GM03348 (cell line): Measurements from ENCODE around the gene LCN2.
"Not testable (repeated sequence)": the region's sequence is repeated elsewhere in the genome, so short reads cannot be mapped to it uniquely, and the experiment has no call there.

ENCODE experiments used
- DNase-seq: peaks from one replicate; pipeline ENCODE4 v3.0.0; 2012; ENCODE audit warnings: low spot score

LCN2 gene

DNA sequence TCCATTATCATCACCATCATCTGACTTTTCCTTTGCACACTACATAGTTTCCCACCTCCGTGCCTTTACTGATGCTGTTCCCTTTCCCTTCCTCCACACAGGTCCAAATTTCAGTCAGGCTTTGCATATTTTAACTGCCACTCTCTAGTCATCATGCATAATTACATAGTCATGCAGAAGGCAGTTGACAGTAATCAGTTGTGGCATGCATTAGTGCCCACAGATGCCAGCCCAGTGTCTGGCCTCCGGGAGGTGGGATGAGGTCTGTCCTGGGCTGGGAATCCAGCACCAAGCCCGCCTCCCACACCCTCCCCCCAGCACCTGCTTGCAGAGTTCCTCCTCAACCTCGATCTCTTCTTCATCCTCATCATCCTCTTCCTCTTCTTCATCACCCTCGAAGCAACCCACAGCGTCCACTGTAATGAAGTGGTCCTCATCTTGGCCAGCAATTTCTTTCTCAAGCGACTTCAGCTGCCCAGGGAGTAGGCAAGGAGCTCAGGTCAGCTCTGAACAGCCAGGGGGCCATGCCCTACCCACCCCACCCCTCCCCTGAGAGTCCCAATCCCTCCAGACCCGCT lies 19.6 kb downstream of the LCN2 start:
- DNase-seq: no peak

DNA sequence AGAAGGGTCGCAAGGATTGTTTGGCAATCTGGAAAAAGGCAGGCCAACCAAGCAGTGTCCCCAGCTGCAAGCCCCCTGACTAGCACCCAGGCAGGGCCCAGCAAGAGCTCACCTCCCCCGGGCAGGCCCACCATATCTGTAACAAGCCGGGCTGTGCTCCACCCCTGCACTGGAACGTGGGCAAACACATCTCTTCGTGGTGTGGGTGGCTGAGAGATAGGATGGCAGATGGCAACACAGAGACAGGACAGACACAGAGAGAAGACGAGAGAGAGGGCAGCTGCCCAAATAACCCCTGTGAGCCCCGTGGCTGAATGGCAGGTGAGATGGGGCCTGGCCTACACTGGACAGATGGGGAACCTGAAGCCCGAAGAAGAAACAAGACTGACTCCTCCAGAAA lies 20.2 kb downstream of the LCN2 start:
- no peak for DNase-seq

DNA sequence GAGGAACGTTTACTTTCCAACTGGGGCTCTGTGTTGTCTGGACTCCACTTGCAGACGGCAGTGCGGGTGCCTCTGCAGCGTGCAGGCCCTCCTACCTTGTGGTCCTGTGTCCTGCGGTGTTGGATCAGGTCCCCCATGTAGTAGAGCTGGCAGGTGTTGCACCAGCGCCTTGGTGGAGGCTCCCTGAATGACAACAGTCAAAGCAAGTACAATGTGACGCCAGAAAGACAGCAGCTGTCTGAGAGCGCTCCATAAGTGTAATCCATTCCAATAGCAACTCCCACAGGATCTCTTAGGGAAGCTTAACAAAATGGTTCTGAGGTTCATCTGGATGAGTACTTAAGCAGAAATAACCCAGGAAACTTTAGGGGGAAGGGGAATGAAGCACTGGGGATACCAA lies 20.7 kb downstream of the LCN2 start:
- no peak for DNase-seq

DNA sequence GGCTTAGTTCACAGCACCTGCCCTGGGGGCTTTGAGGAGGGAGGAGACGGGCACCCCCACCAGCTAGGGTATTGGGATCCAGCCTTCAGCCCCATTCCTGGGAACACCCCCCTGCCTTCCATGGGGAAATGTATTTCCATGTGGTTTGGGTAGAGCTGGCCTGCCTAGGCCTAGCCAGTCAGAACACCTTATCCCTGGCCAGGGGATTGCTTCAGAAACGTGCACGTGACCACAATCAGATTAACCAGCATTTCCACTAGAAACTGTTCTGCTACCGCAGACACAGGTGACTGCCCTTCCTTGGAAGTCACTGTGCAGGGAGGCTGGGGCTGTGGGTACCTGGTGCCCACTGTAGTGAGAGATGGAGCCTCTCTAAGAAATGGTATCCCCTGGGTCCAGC lies 24.8 kb downstream of the LCN2 start:
- DNase-seq: no peak

DNA sequence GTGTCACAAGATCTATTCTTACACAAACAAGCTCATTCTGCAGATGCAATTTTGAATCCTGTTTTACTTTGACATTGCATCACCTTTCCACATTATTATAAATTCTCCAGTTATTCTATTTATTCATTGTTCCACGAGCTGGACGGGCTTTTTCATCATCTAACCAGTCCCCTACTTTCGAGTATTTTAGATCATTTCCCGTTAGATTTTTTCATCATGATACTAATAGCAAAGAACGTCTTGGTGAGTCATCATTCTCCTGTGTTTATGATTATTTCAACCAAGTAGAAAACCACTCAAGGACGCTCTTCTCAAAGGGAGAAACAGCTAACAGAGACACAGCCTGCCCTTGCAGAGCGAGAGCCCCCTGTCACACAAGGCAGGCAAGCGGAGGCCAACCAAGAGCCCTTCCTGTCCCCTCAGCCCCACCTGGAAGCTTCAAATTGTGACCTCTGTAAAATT lies 25.9 kb downstream of the LCN2 start:
- DNase-seq: no peak

DNA sequence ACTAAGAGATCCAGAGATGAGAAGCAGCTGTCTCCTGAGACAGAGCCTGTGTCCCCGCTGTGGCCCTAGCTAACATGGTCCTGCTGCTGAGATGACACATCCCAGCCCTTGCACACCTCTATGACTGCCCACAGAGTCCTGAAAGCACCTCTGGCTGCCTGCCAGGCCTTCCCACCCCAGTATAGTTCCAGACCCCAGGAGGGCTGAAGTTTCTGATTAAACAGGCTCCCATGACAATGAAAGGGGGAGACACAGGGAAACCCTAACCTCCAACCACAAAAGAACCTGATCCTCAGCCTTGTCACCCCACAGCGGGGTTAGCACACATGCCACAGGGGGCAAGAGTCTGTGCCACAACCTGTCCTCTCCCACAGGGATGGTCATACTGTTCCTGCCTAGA lies 26.5 kb downstream of the LCN2 start:
- DNase-seq: no peak

DNA sequence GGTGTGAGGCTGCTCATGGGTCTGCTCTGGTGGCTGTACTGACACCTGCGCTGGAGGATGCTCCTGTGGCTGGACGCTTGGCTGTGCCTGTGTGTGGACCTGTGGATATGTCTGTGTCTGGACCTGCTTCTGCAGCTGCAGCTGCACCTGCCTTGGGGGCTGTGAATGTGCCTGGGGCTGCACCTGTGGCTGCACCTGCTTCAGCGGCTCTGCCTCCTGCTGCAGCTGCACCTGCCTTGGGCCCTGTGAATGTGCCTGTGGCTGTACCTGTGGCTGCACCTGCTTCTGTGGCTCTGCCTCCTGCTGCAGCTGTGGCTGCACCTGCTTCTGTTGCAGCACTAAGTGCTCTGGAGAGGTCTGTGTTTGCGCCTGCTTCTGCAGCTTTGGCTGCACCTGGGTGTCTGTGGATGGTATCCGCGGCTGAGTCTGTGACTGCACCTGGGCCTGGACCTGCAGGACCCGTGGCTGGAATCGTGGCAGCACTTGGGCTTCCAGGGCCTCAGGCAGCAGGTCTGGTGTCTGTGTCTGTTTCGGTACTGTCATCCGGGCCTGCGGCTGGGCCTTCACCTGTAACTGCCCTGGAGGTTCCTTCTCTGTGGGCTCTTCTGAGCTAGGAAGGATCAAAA lies 29.7 kb downstream of the LCN2 start:
- no peak for DNase-seq

DNA sequence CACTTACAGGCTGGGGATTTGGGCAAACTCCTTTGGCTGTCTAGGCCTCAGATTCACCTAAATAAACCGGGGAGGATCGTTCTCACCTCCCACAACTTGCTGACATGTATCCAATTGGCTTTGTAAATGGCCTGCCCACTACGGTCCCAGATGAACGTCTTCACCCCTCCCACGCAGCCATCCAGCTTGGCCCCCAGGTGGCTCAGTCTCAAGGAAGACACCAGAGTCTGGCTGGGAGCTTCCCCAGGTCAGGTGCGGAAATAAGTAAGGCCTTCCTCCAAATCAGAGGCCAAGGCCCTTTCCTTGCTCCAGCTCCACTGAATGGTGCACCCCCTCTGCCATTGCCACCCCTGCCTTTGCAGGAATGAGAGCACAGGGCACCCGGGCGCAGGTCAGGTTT lies 30.7 kb downstream of the LCN2 start:
- no peak for DNase-seq

DNA sequence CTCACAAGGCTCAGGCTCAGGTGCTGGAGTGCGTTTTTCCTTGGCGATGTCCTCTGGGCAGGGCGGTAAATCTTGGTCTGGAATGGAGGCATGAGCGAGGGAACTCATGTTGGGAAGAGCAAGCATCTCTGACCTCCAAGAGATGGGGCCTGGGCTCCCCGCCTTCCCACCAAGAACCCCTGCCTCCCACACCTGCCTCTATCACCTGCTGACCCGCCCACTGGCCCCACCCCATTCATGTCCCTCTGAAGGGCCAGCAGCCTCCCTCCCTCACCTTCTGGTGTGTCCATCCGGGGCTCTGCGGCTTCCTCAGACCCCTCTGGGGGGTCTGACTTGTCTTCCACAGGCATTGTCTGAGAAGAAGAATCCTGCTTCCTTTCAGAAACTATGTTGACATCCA lies 31.2 kb downstream of the LCN2 start:
- DNase-seq: no peak

DNA sequence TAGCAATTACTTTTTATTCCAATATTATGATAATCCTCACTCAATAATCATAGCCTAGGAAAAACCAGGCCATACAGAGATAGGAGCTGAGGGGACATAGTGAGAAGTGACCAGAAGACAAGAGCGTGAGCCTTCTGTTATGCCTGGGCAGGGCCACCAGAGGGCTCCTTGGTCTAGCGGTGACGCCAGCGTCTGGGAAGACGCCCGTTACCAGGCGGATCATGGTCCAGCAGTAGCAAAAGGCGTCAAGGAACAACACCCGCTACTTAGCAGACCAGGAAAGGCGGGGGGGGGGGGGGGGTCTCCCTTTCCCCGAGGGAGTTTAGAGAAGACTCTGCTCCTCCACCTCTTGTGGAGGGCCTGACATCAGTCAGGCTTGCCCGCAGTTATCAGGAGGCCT lies 32.2 kb downstream of the LCN2 start:
- DNase-seq: not testable (repeated sequence)

DNA sequence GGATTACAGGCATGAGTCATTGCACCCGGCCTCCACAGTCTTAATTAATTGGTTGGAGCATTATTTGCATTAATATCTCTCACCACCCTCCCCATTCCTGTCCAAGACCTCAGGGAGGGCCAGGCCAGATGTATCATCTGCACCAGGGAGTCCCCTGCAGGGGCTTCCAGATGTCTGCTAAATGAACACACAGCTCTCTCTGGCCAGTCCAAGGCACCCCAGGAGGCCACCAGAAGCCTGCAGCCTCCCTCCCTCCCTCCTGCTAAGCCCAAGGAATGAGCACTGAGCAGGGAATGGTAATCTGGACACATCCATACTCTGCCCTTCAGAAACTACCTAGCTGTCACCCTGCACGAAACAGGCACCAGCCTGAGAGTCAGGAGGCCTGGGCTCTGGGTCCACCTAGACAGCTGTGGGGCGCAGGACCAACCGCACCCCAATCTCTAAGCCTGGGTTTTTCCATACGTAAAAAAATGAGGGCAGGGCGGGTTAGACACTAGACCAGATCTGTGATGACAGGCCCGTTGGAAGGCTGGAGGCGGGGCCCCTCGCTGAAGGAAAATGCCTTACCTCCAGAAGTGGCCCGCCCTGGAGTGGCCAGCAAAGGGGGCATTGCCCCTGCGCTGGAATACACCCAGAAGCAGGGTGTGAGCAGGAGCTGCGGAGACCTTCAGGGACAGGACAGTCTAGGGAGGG lies 33.8 kb downstream of the LCN2 start:
- no peak for DNase-seq

DNA sequence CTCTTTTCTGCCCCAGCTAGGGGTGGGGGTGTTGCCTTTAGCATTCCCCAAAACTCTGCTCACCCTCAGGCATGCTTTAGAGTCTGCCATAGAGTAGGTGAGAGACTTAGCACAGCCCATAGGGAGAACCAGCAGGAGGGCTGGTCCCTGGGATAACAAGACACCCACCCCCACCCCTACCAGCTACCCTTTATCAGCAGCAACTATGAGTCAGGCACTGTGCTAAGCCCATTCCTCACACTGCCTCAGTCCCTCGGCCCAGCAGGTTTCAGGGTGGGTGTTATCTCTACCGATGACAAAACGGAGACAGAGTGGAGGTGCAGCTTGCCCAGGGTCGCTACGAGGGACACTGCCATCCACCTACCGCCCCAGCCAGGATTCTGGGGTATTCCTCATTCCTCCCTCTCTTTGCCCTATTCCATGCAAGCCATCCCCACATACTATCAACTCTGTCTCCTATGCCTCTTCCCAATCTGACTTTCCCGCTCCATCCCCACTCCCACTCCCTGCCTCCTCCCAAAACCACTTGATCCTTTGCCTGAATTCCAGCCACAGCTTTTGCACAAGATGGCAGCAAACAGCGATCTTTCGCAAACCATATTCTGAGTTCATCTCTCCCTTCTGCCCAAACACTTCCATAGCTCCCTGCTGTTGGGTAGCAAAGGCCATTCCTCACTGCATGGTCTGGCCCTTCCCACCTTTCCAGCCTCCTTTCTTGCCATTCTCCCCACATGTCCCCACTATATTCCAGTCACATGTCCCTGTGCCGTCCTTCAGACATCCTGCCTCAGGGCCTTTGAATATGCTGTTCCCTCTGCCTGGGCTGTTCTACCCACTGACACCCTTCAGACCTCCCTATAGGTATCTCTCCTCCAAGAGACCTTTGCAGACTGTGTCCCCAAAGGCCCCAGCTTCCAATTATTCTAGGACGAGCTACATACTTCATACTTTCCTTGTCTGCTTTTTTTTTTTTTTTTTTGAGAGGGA lies 37.0 kb downstream of the LCN2 start:
- no peak for DNase-seq

DNA sequence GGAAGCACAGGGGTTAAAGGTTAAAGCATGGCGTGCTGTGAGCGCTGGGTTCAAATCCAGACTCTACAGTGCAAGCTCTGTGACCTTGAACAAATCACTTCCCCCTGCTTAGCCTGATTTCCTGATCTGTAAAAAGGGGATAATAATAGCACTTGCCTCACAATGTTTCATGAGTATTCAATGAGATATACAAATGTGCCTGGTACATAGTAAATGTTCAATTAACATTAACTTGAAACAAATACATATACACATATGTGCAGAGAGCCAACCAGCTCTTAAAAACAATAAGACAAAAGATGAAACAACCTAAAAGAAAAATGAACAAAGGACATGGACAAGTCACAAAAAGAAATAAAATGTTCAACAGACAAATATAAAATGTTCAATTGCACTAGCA lies 38.1 kb downstream of the LCN2 start:
- no peak for DNase-seq

DNA sequence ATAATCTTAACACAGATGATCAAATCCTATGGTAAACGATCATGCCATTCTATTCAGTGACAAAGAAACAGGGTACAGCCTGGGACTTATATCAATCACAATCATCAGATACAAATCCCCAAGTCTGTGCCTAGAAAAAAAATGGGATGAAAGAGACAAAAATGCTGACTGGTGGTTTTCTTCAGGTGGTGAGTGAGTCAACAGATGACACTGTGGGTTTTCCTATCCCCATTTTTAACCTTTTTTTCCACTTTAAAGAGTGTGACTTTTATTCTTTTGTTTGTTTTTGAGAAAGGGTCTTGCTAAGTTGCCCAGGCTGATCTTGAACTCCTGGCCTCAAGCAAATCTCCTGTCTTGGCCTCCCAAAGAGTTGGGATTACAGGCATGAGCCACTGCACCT lies 39.0 kb downstream of the LCN2 start:
- no peak for DNase-seq

DNA sequence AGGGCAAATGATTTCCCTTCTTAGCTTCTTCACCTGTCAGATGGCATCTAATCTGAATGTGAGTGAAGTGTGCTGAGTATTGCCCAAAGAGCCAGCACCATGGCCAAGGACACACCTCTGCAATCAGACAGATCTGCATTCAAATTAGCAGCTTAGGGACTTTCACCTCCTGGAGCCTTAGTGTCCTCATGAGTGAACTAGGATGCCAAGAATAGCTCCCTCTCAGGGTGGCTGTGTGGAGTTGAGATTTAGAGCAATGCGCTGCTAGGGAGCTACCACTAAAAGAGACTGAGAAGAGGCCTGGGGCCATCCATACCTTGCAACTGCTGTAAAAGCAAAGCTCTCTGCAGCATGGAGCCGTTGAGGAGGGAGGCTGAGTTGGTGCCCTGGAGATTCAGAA lies 40.8 kb downstream of the LCN2 start:
- no peak for DNase-seq

DNA sequence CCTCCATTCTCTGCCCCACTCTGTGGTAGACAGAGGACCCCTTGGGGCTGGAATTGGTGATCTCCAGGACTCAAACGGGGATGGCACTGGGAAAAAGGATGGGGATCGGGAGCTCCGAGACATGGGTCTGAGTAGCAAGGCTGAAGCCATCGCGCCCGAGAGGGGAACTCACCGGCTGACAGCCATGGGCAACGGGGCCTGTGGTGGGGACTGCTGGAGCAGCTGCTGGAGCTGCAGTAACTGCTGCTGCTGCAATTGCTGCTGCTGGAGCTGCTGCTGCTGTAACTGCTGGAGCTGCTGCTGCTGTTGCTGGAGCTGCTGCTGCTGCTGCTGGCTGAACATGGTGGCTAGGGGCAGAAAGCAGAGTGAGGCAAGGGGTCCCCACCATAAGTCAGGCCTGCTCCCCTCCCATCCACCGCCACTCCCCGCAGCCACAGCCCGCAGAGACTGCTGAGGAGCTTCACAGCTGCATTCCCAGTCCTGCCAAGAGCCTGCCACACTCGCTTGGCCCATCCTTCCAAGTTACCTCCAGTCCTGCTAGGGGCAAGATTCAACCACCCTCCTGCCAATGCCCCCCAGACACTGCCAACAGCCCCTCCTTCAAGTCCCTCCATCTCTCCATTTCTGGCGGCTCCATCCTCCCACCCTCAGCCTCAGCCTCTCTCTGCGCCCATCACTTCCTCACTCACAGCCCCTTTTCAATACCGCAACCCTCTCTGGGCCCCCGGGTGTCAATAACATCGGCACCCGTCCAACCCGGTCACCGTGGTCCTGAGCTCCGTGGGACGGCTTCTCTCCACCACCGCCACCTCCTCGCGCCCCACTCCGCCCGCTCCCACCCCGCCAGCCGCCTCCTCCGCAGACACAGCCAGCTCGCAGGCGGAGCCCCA lies 41.5 kb downstream of the LCN2 start:
- DNase-seq: peak; percentile 35

DNA sequence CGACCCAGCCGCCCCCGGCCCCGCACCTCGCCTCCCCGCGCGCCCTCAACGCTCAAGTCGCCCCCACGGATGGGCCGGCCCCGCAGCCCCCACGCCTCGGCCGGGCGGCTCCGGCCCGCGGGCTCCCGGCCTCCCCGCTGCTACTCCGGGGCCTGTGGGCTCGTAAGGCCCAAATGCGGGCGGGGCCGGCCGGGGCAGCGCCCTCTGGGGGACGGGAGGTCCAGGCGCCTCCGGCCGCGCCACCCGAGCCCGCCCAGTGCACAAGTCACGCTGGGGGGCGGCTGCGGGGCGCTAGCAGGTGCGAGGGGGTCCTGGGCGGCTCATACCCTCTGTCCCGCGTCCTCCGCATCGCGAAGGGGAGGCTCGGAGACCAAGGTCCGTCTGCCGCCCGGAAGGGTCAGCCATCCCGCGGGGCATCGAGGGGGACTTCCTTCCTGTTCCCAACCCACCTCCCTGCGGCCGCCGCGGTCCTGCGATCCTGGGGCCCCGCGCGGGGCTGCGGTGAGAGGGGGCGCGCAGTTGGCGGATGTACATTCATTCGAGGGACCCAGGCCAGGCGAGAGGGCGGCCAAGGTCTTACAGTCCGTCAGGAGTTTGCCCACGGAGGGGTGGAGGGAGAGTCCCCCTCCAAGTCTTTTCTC lies 42.3 kb downstream of the LCN2 start, which contains the start of gene CIZ1:
Gene CIZ1, minus strand, starts transcription at position 167 of the 641 bp plus-strand sequence. CDS start 715 bp downstream, outside the sequence.
- DNase-seq: peak; percentile 96

DNA sequence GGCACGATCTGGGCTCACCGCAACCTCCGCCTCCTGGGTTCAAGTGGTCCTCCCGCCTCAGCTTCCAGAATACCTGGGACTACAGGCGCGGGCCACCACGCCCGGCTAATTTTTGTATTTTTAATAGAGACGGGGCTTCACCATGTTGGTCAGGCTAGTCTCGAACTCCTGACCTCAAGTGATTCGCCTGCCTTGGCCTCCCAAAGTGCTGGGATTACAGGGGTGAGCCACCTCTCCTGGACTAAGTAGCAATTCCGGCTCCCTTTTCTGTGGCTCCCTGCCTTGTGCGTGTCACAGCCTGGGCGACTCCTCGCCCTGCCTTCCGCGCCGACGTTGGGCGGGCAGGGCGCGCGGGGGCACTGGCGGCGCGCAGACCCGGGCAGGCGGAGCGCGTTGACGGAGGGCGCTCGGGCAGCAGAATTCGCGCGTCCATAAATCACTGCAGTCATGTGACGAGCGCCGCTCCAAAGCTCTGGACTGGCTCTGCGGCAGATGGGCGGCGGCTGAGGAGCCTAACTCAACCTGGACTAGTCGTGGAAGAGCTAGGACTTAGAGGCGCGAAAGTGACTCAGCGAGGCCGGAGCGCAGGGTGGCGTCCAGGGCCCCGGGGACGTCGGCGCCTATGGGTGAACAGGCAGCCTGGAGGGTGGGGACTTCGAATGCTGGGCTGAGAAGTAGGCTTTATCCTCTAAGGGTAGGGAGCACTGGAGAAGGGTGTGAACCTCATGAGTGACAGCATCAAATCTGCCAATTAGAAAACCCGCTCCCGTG lies 43.5 kb downstream of the LCN2 start:
- DNase-seq: peak; percentile 92

DNA sequence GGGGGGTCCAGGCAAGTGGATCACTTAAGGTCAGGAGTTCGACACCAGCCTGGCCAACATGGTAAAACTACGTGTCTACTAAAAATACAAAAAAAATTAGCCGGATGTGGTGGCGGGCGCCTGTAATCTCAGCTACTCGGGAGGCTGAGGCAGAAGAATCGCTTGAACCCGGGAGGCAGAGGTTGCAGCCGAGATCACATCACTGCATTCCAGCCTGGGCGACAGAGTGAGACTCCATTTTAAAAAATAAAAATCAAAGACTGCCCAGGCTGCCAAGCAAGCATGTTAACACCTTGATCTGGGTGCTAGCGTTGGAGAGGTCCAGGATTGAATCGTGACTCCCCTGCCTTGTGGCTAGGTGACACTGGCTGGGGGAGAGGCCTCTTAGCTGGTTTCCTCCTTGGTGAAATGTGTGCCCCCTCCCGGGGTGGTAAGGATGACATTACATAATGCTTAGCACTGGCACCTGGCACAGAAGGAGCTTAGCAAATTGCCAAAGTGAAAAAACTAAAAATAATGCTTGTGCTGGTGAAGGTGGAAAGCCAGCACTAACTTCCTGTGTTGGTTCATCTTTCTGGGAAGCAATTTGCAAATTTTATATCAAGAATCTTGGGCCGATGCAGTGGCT lies 44.3 kb downstream of the LCN2 start:
- no peak for DNase-seq
